ENCODE results near the gene PDE5A. TPM values are rescaled to one million over a fixed set of nuclear protein-coding genes. Genes with fewer than 3 reads are reported as not detected.

Gene PDE5A
- total RNA-seq, 1 donor, result 16.4 TPM

GRCh38 chr4:119579823-119580222, 48.8 kb downstream of the PDE5A start:
- Histone ChIP-seq H3K4me1 (ENCODE audit: insufficient read depth, low read length) (no peaks in the 10 kb centered on the region), H3K4me3 (ENCODE audit: low read length) (no peak overlapping the region), H3K27me3 (ENCODE audit: insufficient read depth, low read length) (no peaks in the 10 kb centered on the region), H3K9me3 (ENCODE audit: low read depth, low read length) (no peaks in the 10 kb centered on the region)

GRCh38 chr4:119570401-119570800, 58.2 kb downstream of the PDE5A start:
- no peaks in the 10 kb centered on the region for H3K4me1 ChIP-seq (ENCODE audit: insufficient read depth, low read length)

DNA sequence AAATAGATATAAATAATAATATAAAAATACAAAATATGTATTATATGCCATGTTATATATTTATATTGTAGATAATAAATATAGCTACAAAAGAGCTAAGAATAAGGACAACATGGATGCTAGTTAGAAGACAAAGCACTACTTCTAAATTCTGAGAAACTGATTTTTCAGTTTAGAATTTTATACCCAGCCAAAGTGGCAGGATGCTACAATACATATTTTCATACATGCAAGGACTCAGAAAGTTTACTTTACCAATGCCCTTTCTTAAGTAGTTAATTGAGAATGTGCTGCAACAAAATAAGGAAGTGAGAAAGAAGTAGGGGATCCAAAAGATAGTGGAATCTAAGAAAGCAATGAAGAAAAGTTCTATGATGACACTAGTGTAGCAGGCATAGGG, 64.5 kb downstream of the PDE5A start:
- Histone ChIP-seq H3K27me3 (ENCODE audit: insufficient read depth, low read length) (no peaks in the 10 kb centered on the region), H3K9me3 (ENCODE audit: low read depth, low read length) (peaks cover 20% of the 10 kb centered on the region), H3K4me3 (ENCODE audit: low read length) (no peak overlapping the region), H3K4me1 (ENCODE audit: insufficient read depth, low read length) (no peaks in the 10 kb centered on the region)

More at GRCh38 chr4:119570401-119570800, 58.2 kb downstream of the PDE5A start:
- Histone ChIP-seq H3K27me3 (ENCODE audit: insufficient read depth, low read length) (no peaks in the 10 kb centered on the region), H3K9me3 (ENCODE audit: low read depth, low read length) (no peaks in the 10 kb centered on the region), H3K4me3 (ENCODE audit: low read length) (no peak overlapping the region)

- no peaks in the 10 kb centered on the region for H3K27me3 ChIP-seq (ENCODE audit: insufficient read depth, low read length)
- peaks cover 12% of the 10 kb centered on the region for H3K9me3 ChIP-seq (ENCODE audit: low read depth, low read length)
- H3K4me3 ChIP-seq (ENCODE audit: low read length), result no peak overlapping the region
- H3K4me1 ChIP-seq (ENCODE audit: insufficient read depth, low read length), result no peaks in the 10 kb centered on the region
Measured at GRCh38 chr4:119559044-119559647, 69.5 kb downstream of the PDE5A start.

- H3K9me3 ChIP-seq (ENCODE audit: low read depth, low read length), result no peaks in the 10 kb centered on the region
- H3K4me1 ChIP-seq (ENCODE audit: insufficient read depth, low read length), result no peaks in the 10 kb centered on the region
- H3K27me3 ChIP-seq (ENCODE audit: insufficient read depth, low read length), result no peaks in the 10 kb centered on the region
- H3K4me3 ChIP-seq (ENCODE audit: low read length), result no peak overlapping the region
Measured at GRCh38 chr4:119550857-119551532, 77.6 kb downstream of the PDE5A start.

- no peaks in the 10 kb centered on the region for H3K9me3 ChIP-seq (ENCODE audit: low read depth, low read length)
- H3K4me1 ChIP-seq (ENCODE audit: insufficient read depth, low read length), result no peaks in the 10 kb centered on the region
- H3K27me3 ChIP-seq (ENCODE audit: insufficient read depth, low read length), result no peaks in the 10 kb centered on the region
- no peak overlapping the region for H3K4me3 ChIP-seq (ENCODE audit: low read length)
Measured at GRCh38 chr4:119549639-119550038, 79.0 kb downstream of the PDE5A start.

DNA sequence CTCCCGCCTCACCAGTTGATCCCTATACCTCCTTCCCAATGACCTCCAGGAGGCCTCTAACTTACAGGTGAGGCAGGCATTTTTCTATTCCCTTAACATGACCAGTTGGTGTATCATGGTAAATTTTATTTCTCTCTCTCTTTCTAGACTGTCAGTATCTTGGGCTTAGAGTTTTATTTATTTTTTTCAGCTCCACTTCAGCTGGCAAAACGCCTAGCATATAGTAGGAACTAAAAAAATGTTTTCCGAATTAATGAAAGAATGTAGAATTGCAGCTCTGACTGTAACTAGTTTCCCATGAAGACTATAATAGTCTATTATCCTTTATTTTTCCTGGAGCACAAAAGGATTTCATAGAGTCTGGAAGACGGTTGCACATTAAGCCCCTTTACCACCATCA, 84.8 kb downstream of the PDE5A start:
- Histone ChIP-seq H3K27me3 (ENCODE audit: insufficient read depth, low read length) (no peaks in the 10 kb centered on the region), H3K4me1 (ENCODE audit: insufficient read depth, low read length) (no peaks in the 10 kb centered on the region), H3K4me3 (ENCODE audit: low read length) (no peak overlapping the region), H3K9me3 (ENCODE audit: low read depth, low read length) (no peaks in the 10 kb centered on the region)

GRCh38 chr4:119543187-119543586, 85.4 kb downstream of the PDE5A start:
- no peaks in the 10 kb centered on the region for H3K4me1 ChIP-seq (ENCODE audit: insufficient read depth, low read length)
- no peaks in the 10 kb centered on the region for H3K27me3 ChIP-seq (ENCODE audit: insufficient read depth, low read length)
- no peak overlapping the region for H3K4me3 ChIP-seq (ENCODE audit: low read length)
- H3K9me3 ChIP-seq (ENCODE audit: low read depth, low read length), result no peaks in the 10 kb centered on the region

DNA sequence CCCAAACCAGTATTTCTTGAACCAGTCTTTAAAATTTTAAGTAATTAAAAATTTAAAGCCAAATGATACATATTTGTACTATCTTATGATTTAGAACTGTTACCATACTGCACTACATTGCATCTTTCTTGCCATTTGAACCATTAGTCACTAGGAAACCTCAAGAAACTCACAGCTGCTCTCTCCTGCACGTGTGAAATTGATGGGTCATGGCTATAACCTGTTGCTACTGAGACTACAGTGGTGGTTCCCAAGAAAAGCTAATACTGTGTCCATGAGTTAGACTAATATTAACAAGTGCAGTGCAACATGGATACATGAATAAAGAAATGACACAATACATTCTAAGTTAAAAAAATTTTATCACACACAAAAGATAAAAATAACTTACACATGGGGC, 88.4 kb downstream of the PDE5A start:
- Histone ChIP-seq H3K4me1 (ENCODE audit: insufficient read depth, low read length) (no peaks in the 10 kb centered on the region), H3K9me3 (ENCODE audit: low read depth, low read length) (no peaks in the 10 kb centered on the region), H3K27me3 (ENCODE audit: insufficient read depth, low read length) (no peaks in the 10 kb centered on the region), H3K4me3 (ENCODE audit: low read length) (no peak overlapping the region)

DNA sequence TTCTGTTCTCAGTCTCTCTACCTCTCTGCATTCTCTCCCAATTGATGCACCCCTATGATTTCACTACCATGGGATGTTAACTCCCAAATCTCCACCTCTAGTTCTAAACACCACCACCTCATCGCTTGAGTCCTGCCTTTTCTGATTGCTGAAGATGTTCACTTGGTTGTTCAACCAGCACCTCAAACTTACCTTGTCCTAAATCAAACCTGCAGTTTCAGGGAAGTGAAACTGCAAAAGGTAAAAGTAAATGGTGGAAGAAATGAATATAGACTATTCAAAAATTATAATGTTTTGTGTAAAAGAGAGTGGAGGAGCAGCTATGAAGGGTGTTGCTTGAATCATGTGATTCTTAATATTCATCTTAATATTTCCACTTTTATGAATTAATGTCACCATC, 91.0 kb downstream of the PDE5A start:
- no peaks in the 10 kb centered on the region for H3K9me3 ChIP-seq (ENCODE audit: low read depth, low read length)

GRCh38 chr4:119536572-119537528, 91.8 kb downstream of the PDE5A start:
- Histone ChIP-seq H3K9me3 (ENCODE audit: low read depth, low read length) (no peaks in the 10 kb centered on the region), H3K4me3 (ENCODE audit: low read length) (no peak overlapping the region)

More for the DNA sequence above, 91.0 kb downstream of the PDE5A start:
- Histone ChIP-seq H3K4me3 (ENCODE audit: low read length) (no peak overlapping the region), H3K27me3 (ENCODE audit: insufficient read depth, low read length) (no peaks in the 10 kb centered on the region), H3K4me1 (ENCODE audit: insufficient read depth, low read length) (no peaks in the 10 kb centered on the region)

DNA sequence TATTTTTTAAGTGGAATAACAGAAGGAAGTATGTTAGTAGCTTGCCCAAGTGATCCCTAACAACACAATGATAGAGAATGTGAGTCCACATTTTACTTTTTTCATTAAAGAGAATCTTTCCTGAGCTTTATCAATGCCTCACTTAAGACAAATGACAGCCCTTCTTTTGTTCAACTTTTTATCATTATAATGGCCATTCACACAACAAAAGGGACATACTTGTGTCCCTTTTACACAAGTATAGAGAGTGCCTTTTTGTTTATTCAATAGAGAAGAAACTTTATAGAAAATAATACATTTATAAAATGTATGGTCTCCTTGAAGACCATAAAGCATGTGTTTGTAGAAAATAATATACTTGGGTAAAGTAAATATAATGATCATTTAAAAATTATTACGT, 96.3 kb downstream of the PDE5A start:
- Histone ChIP-seq H3K4me3 (ENCODE audit: low read length) (no peak overlapping the region), H3K4me1 (ENCODE audit: insufficient read depth, low read length) (no peaks in the 10 kb centered on the region), H3K27me3 (ENCODE audit: insufficient read depth, low read length) (no peaks in the 10 kb centered on the region), H3K9me3 (ENCODE audit: low read depth, low read length) (no peaks in the 10 kb centered on the region)

More at GRCh38 chr4:119536572-119537528, 91.8 kb downstream of the PDE5A start:
- no peaks in the 10 kb centered on the region for H3K27me3 ChIP-seq (ENCODE audit: insufficient read depth, low read length)
- H3K4me1 ChIP-seq (ENCODE audit: insufficient read depth, low read length), result no peaks in the 10 kb centered on the region

DNA sequence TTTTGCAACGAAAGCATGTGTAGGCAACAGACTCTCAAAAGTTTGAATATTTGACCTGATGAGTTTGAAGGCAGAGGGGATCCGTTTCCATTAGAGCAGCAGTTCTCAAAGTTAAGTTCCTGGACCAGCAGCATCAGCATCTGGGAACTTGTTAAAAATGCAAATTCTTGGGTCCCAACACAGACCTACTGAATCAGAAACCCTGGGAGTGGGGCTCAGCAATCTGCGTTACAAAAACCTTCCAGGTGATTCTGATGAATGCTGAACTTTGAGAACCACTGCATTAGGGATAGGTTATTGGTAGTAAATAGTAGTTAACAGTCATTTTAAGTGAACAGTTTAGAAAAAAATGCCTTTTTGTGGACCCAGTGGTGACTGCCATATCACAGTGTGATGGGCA, 98.8 kb downstream of the PDE5A start:
- no peaks in the 10 kb centered on the region for H3K4me1 ChIP-seq (ENCODE audit: insufficient read depth, low read length)

GRCh38 chr4:119526786-119527550, 101.6 kb downstream of the PDE5A start:
- Histone ChIP-seq H3K4me1 (ENCODE audit: insufficient read depth, low read length) (no peaks in the 10 kb centered on the region), H3K9me3 (ENCODE audit: low read depth, low read length) (no peaks in the 10 kb centered on the region), H3K4me3 (ENCODE audit: low read length) (no peak overlapping the region), H3K27me3 (ENCODE audit: insufficient read depth, low read length) (no peaks in the 10 kb centered on the region)

More for the DNA sequence above, 98.8 kb downstream of the PDE5A start:
- Histone ChIP-seq H3K9me3 (ENCODE audit: low read depth, low read length) (no peaks in the 10 kb centered on the region), H3K27me3 (ENCODE audit: insufficient read depth, low read length) (no peaks in the 10 kb centered on the region), H3K4me3 (ENCODE audit: low read length) (no peak overlapping the region)

Measured in mononuclear cell (primary cell).